Colonic mucosa (tissue), 4 donors: ENCODE measurements around the gene GIGYF2. TPM values are rescaled to one million over a fixed set of nuclear protein-coding genes. Genes with fewer than 3 reads are reported as not detected.

Source experiments
- DNase-seq: peaks from one replicate; pipeline ENCODE4 v3.0.0-alpha.2; 2020
- H3K27ac ChIP-seq: fragments of 200-600 bp; one replicate; pipeline ENCODE4 v1.8.0; 2021
- H3K27me3 ChIP-seq: fragments of 200-600 bp; one replicate; pipeline ENCODE4 v1.8.0; 2021
- H3K36me3 ChIP-seq: fragments of 200-600 bp; one replicate; pipeline ENCODE4 v1.8.0; 2021
- H3K4me1 ChIP-seq: fragments of 200-600 bp; one replicate; pipeline ENCODE4 v1.8.0; 2021; ENCODE audit warnings: mild to moderate bottlenecking
- H3K4me3 ChIP-seq: fragments of 200-600 bp; one replicate; pipeline ENCODE4 v1.8.0; 2021
- H3K9ac ChIP-seq, 2 donors: one replicate each; pipeline ENCODE4 v1.7.0; 2013; ENCODE audit warnings: control low read depth in 2 of 2, low read depth in 2 of 2, low read length in 2 of 2
- H3K9me3 ChIP-seq: fragments of 200-600 bp; one replicate; pipeline ENCODE4 v1.8.0; 2021
- CTCF ChIP-seq: fragments of 200-600 bp; IDR thresholded peaks from one replicate; pipeline ENCODE4 v1.8.0; 2022; ENCODE audit warnings: antibody characterized with exemption, mild to moderate bottlenecking
- intact Hi-C: fragments of 100-400 bp; cut with DNase I; formaldehyde crosslinking; loops from one replicate; pipeline ENCODE4 v1.14.1; 2022
- total RNA-seq, 2 donors: library from RNA; stranded (reverse); fragmentation: NEBNext Ultra II Directional in 1 of 2; extraction: Animal tissue kit (Norgen Biotek cat#: 25700) in 1 of 2; gene quantifications; one replicate each; pipeline ENCODE4 v1.2.1, GENCODE V29; 2021
- donor health status: healthy.
- donor health status: DM: no; HTN: no; CAD: no.
- donor health status: DM: no; HTN: no; CAD: no.

Gene GIGYF2
- total RNA-seq, 2 donors from 2014 or later, result 48.8 to 49.3 TPM

- no peaks in the 10 kb centered on the region for H3K4me1 ChIP-seq
- H3K9me3 ChIP-seq, result no peaks in the 10 kb centered on the region
Measured at GRCh38 chr2:232781765-232782164, 84.6 kb downstream of the GIGYF2 start.

GRCh38 chr2:232783278-232783677 lies 86.1 kb downstream of the GIGYF2 start:
- H3K9ac ChIP-seq, result no peak overlapping the region
- no peaks in the 10 kb centered on the region for H3K4me1 ChIP-seq
- no peaks in the 10 kb centered on the region for H3K36me3 ChIP-seq
- intact Hi-C loops, result no loop called here
- no peaks in the 10 kb centered on the region for H3K9me3 ChIP-seq
- no peak for DNase-seq
- TF ChIP-seq CTCF, result no peak
- H3K27me3 ChIP-seq, result no peaks in the 10 kb centered on the region
- H3K4me3 ChIP-seq, result no peak overlapping the region
- H3K27ac ChIP-seq, result no peak overlapping the region

More at GRCh38 chr2:232781765-232782164, 84.6 kb downstream of the GIGYF2 start:
- Histone ChIP-seq H3K9ac (no peak overlapping the region), H3K27ac (no peak overlapping the region), H3K4me3 (no peak overlapping the region), H3K36me3 (no peaks in the 10 kb centered on the region), H3K27me3 (no peaks in the 10 kb centered on the region)
- intact Hi-C loops, result no loop called here
- no peak for DNase-seq
- TF ChIP-seq CTCF, result no peak

- no peaks in the 10 kb centered on the region for H3K9me3 ChIP-seq
- TF ChIP-seq CTCF, result no peak
- no peak overlapping the region for H3K4me3 ChIP-seq
- no peaks in the 10 kb centered on the region for H3K4me1 ChIP-seq
- no peak for DNase-seq
- H3K27ac ChIP-seq, result no peak overlapping the region
- no peaks in the 10 kb centered on the region for H3K27me3 ChIP-seq
- no peak overlapping the region for H3K9ac ChIP-seq
- intact Hi-C loops, result no loop called here
- H3K36me3 ChIP-seq, result peaks cover 9% of the 10 kb centered on the region
Measured at GRCh38 chr2:232787806-232788205, 90.7 kb downstream of the GIGYF2 start.

GRCh38 chr2:232789082-232789481 lies 92.0 kb downstream of the GIGYF2 start:
- peaks cover 9% of the 10 kb centered on the region for H3K36me3 ChIP-seq
- intact Hi-C loops, result no loop called here
- H3K4me1 ChIP-seq, result no peaks in the 10 kb centered on the region
- no peak for TF ChIP-seq CTCF
- no peaks in the 10 kb centered on the region for H3K9me3 ChIP-seq
- no peak overlapping the region for H3K4me3 ChIP-seq
- H3K27ac ChIP-seq, result no peak overlapping the region
- peak; percentile 25 for DNase-seq
- H3K9ac ChIP-seq, result no peak overlapping the region
- H3K27me3 ChIP-seq, result no peaks in the 10 kb centered on the region

- peaks cover 9% of the 10 kb centered on the region for H3K36me3 ChIP-seq
- no peaks in the 10 kb centered on the region for H3K9me3 ChIP-seq
- H3K27ac ChIP-seq, result no peak overlapping the region
- H3K9ac ChIP-seq, result no peak overlapping the region
- no peak overlapping the region for H3K4me3 ChIP-seq
- intact Hi-C loops, result no loop called here
- TF ChIP-seq CTCF, result no peak
- no peaks in the 10 kb centered on the region for H3K4me1 ChIP-seq
- H3K27me3 ChIP-seq, result no peaks in the 10 kb centered on the region
- DNase-seq, result no peak
Measured at GRCh38 chr2:232791518-232791917, 94.4 kb downstream of the GIGYF2 start.

GRCh38 chr2:232793271-232793670 lies 96.1 kb downstream of the GIGYF2 start:
- intact Hi-C loops, result no loop called here
- Histone ChIP-seq H3K27me3 (no peaks in the 10 kb centered on the region), H3K4me1 (no peaks in the 10 kb centered on the region), H3K4me3 (no peak overlapping the region), H3K36me3 (peaks cover 9% of the 10 kb centered on the region), H3K9ac (no peak overlapping the region), H3K9me3 (no peaks in the 10 kb centered on the region), H3K27ac (no peak overlapping the region)
- DNase-seq, result no peak
- no peak for TF ChIP-seq CTCF
